IMR-90 (cell line): ENCODE data around the gene PKHD1. TPM values are rescaled to one million over a fixed set of nuclear protein-coding genes. Genes with fewer than 3 reads are reported as not detected.

Source experiments
- ATAC-seq: fragments of 200-7000 bp; cut with Tn5 transposase; 2 replicates; pipeline ENCODE4 v1.9.1; 2020; ENCODE audit warnings: low read depth, mild to moderate bottlenecking, moderate library complexity
- BruUV-seq: library from RNA; stranded (reverse); fragments of 400-500 nt; replicated peaks from 2 replicates; lab custom pipeline; 2021; lab: Mats Ljungman, UMichigan
- CTCF ChIA-PET: fragments of 300-600 bp; formaldehyde crosslinking; extraction: SDS; loops from one replicate; lab custom pipeline; 2021; ENCODE audit warnings: antibody characterized with exemption; lab: Yijun Ruan, JAX
- POLR2A ChIA-PET: fragments of 300-600 bp; sonication (Branson Sonifier 250); formaldehyde crosslinking; loops from one replicate; lab custom pipeline; 2022; ENCODE audit warnings: antibody characterized with exemption; ENCODE audit not compliant: unreplicated experiment; lab: Charles Lee
- DNase-seq: peaks from one replicate; pipeline ENCODE4 v3.0.0; 2013
- H2AFZ ChIP-seq: replicated peaks from 2 replicates; pipeline ENCODE3; 2013; ENCODE audit warnings: low read length, mild to moderate bottlenecking; ENCODE audit not compliant: poor library complexity
- H2AK5ac ChIP-seq: 2 replicates; pipeline ENCODE4 v1.6.1; 2013; ENCODE audit warnings: low read depth, low read length, inconsistent platforms
- H2AK9ac ChIP-seq: replicated peaks from 2 replicates; pipeline ENCODE3; 2013; ENCODE audit warnings: mild to moderate bottlenecking, low read depth, low read length, moderate library complexity; ENCODE audit not compliant: poor library complexity
- H2BK120ac ChIP-seq: 2 replicates; pipeline ENCODE4 v1.6.1; 2013; ENCODE audit warnings: low read depth, low read length, inconsistent platforms
- H2BK15ac ChIP-seq: 3 replicates; pipeline ENCODE4 v1.6.1; 2013; ENCODE audit warnings: low read depth, low read length, inconsistent platforms
- H2BK20ac ChIP-seq: 2 replicates; pipeline ENCODE4 v1.6.1; 2013; ENCODE audit warnings: low read depth, mild to moderate bottlenecking, inconsistent platforms, low read length, moderate library complexity
- H2BK5ac ChIP-seq: 2 replicates; pipeline ENCODE4 v1.6.1; 2013; ENCODE audit warnings: mild to moderate bottlenecking, low read depth, low read length, inconsistent platforms; ENCODE audit not compliant: poor library complexity, severe bottlenecking
- H3K14ac ChIP-seq: replicated peaks from 2 replicates; pipeline ENCODE4 v1.6.1; 2013; ENCODE audit warnings: low read depth, low read length, inconsistent platforms
- H3K18ac ChIP-seq: 2 replicates; pipeline ENCODE4 v1.6.1; 2013; ENCODE audit warnings: low read depth, low read length, control low read depth
- H3K23ac ChIP-seq: 2 replicates; pipeline ENCODE4 v1.6.1; 2013; ENCODE audit warnings: low read depth, low read length, inconsistent platforms
- H3K27ac ChIP-seq: 2 replicates; pipeline ENCODE4 v1.5.1; 2013; ENCODE audit warnings: mild to moderate bottlenecking, control low read depth, low read length; ENCODE audit not compliant: insufficient read depth
- H3K27me3 ChIP-seq: 2 replicates; pipeline ENCODE4 v1.6.1; 2013; ENCODE audit warnings: low read length; ENCODE audit not compliant: control insufficient read depth, insufficient read depth
- H3K36me3 ChIP-seq: 2 replicates; pipeline ENCODE4 v1.6.1; 2013; ENCODE audit warnings: low read length, mixed read lengths; ENCODE audit not compliant: control insufficient read depth, insufficient read depth
- H3K4ac ChIP-seq: 2 replicates; pipeline ENCODE4 v1.6.1; 2013; ENCODE audit warnings: low read depth, low read length, inconsistent platforms
- H3K4me1 ChIP-seq: 2 replicates; pipeline ENCODE4 v1.6.1; 2013; ENCODE audit warnings: low read length, mixed read lengths; ENCODE audit not compliant: control insufficient read depth, insufficient read depth
- H3K4me2 ChIP-seq: 2 replicates; pipeline ENCODE4 v1.6.1; 2013; ENCODE audit warnings: low read depth, mild to moderate bottlenecking, control low read depth, low read length, moderate library complexity
- H3K4me3 ChIP-seq: 2 replicates; pipeline ENCODE4 v1.5.1; 2013; ENCODE audit warnings: low read depth, mild to moderate bottlenecking, control low read depth, low read length, moderate library complexity; ENCODE audit not compliant: insufficient read depth
- H3K56ac ChIP-seq: 2 replicates; pipeline ENCODE4 v1.6.1; 2013; ENCODE audit warnings: low read length, inconsistent platforms; ENCODE audit not compliant: insufficient read depth; ENCODE audit errors: extremely low read depth
- H3K79me1 ChIP-seq, 2 experiments: 2 replicates each; pipeline ENCODE4 v1.6.1; 2013; ENCODE audit warnings: low read length in 2 of 2, inconsistent platforms in 1 of 2, low read depth in 1 of 2
- H3K9ac ChIP-seq: 2 replicates; pipeline ENCODE4 v1.6.1; 2013; ENCODE audit warnings: low read depth, low read length, control low read depth
- H3K9me1 ChIP-seq: 2 replicates; pipeline ENCODE4 v1.6.1; 2013; ENCODE audit warnings: low read length, inconsistent platforms; ENCODE audit not compliant: insufficient read depth
- H3K9me3 ChIP-seq: 2 replicates; pipeline ENCODE4 v1.6.1; 2013; ENCODE audit warnings: low read length; ENCODE audit not compliant: control insufficient read depth, insufficient read depth
- H4K20me1 ChIP-seq: 2 replicates; pipeline ENCODE4 v1.6.1; 2013; ENCODE audit warnings: low read length, inconsistent platforms; ENCODE audit not compliant: insufficient read depth
- H4K5ac ChIP-seq: 2 replicates; pipeline ENCODE4 v1.6.1; 2013; ENCODE audit warnings: mild to moderate bottlenecking, low read depth, low read length, control low read depth
- H4K8ac ChIP-seq, 2 experiments: 2 replicates each; pipeline ENCODE4 v1.6.1; 2013; ENCODE audit warnings: low read depth in 2 of 2, low read length in 2 of 2, control low read depth in 1 of 2, inconsistent platforms in 1 of 2
- H4K91ac ChIP-seq: 2 replicates; pipeline ENCODE4 v1.6.1; 2013; ENCODE audit warnings: low read depth, low read length, inconsistent platforms; ENCODE audit not compliant: insufficient read depth
- BHLHE40 ChIP-seq: fragments of 150-350 bp; IDR thresholded peaks from 2 replicates; pipeline ENCODE4 v1.6.1; 2016; ENCODE audit warnings: mild to moderate bottlenecking, low read depth, low read length
- CEBPB ChIP-seq: IDR thresholded peaks from 2 replicates; pipeline ENCODE4 v1.6.1; 2012; ENCODE audit warnings: low read depth, low read length, improper control_type of control experiment
- CHD1 ChIP-seq: IDR thresholded peaks from 2 replicates; pipeline ENCODE4 v1.6.1; 2012; ENCODE audit warnings: low read depth, low read length, improper control_type of control experiment
- CTCF ChIP-seq: conservative IDR thresholded peaks from 2 replicates; pipeline ENCODE4 v1.5.1; 2012; ENCODE audit warnings: mild to moderate bottlenecking, low read depth, low read length, improper control_type of control experiment
- ELK1 ChIP-seq: fragments of 150-350 bp; IDR thresholded peaks from 2 replicates; pipeline ENCODE4 v1.6.1; 2016; ENCODE audit warnings: low read depth, mild to moderate bottlenecking, low read length, moderate library complexity, borderline replicate concordance
- FOS ChIP-seq: fragments of 150-350 bp; IDR thresholded peaks from 2 replicates; pipeline ENCODE4 v1.6.1; 2016; ENCODE audit warnings: low read depth, low read length
- MAFK ChIP-seq: IDR thresholded peaks from 2 replicates; pipeline ENCODE4 v1.6.1; 2012; ENCODE audit warnings: low read depth, low read length, improper control_type of control experiment
- MAZ ChIP-seq: IDR thresholded peaks from 2 replicates; pipeline ENCODE4 v1.6.1; 2012; ENCODE audit warnings: low read depth, mild to moderate bottlenecking, low read length, improper control_type of control experiment, moderate library complexity, borderline replicate concordance
- MXI1 ChIP-seq: IDR thresholded peaks from 2 replicates; pipeline ENCODE4 v1.6.1; 2012; ENCODE audit warnings: low read depth, mild to moderate bottlenecking, low read length, moderate library complexity, borderline replicate concordance
- NFE2L2 ChIP-seq: fragments of 150-350 bp; IDR thresholded peaks from 2 replicates; pipeline ENCODE4 v1.6.1; 2016; ENCODE audit warnings: low read depth, mild to moderate bottlenecking, low read length
- POLR2A ChIP-seq: IDR thresholded peaks from 2 replicates; pipeline ENCODE4 v1.6.1; 2012; ENCODE audit warnings: mild to moderate bottlenecking, low read depth, low read length
- RAD21 ChIP-seq: IDR thresholded peaks from 2 replicates; pipeline ENCODE4 v1.6.1; 2012; ENCODE audit warnings: low read length, improper control_type of control experiment
- RCOR1 ChIP-seq: IDR thresholded peaks from 2 replicates; pipeline ENCODE4 v1.6.1; 2012; ENCODE audit warnings: mild to moderate bottlenecking, low read length, improper control_type of control experiment; ENCODE audit not compliant: insufficient replicate concordance
- RFX5 ChIP-seq: IDR thresholded peaks from 2 replicates; pipeline ENCODE4 v1.8.0; 2012; ENCODE audit warnings: low read depth, mild to moderate bottlenecking, low read length, moderate library complexity
- USF2 ChIP-seq: fragments of 150-350 bp; IDR thresholded peaks from 2 replicates; pipeline ENCODE4 v1.6.1; 2017; ENCODE audit warnings: mild to moderate bottlenecking, antibody characterized with exemption, low read length, low read depth
- WGBS, 2 experiments: methylation state at CpG; one replicate each; pipeline versions ENCODE4 v1.1.5 to v1.1.7; 2013; ENCODE audit warnings: missing lambda C conversion rate in 2 of 2; ENCODE audit not compliant: insufficient read length in 1 of 2; ENCODE audit errors: extremely low coverage in 2 of 2; 5-methylcytosine and 5-hydroxymethylcytosine counted together
- dilution Hi-C: fragments of 300-500 bp; cut with HindIII; formaldehyde crosslinking; loops from one replicate; pipeline ENCODE4 v1.14.3; 2018; ENCODE audit warnings: low sequenced_read_pairs; ENCODE audit not compliant: unreplicated experiment
- in situ Hi-C: fragments of 300-500 bp; cut with MboI; formaldehyde crosslinking; loops from 3 replicates; pipeline ENCODE4 v1.14.3; 2019; ENCODE audit warnings: low sequenced_read_pairs, inconsistent platforms, mixed read lengths
- intact Hi-C: fragments of 100-400 bp; cut with micrococcal nuclease; formaldehyde crosslinking; loops from 2 replicates; pipeline ENCODE4 v1.10.0; 2022
- polyA plus RNA-seq, 3 experiments: library from polyadenylated mRNA; depleted of rRNA; stranded (reverse); fragments of >200 nt; gene quantifications; 2 replicates each; pipeline ENCODE4 v1.2.3, GENCODE V29; 2012; ENCODE audit warnings: low replicate concordance in 1 of 3
- total RNA-seq: library from RNA; depleted of rRNA; stranded (reverse); fragments of >200 nt; gene quantifications from 2 replicates; pipeline ENCODE4 v1.2.3, GENCODE V29; 2012

PKHD1 gene
- total and polyA plus RNA-seq, 2 of the 4 experiments (the other 2 are of a cell fraction): not detected

GRCh38 chr6:52059821-52060220 is 27.6 kb downstream of the PKHD1 start:
- Histone ChIP-seq H3K14ac (no peak overlapping the region), H3K9me3 (no peaks in the 10 kb centered on the region), H3K36me3 (no peaks in the 10 kb centered on the region), H4K91ac (no peak overlapping the region), H3K9ac (no peak overlapping the region), H3K4me1 (no peaks in the 10 kb centered on the region), H3K4me3 (no peak overlapping the region), H3K27ac (no peak overlapping the region), H2BK5ac (no peak overlapping the region), H3K56ac (no peak overlapping the region), H2BK120ac (no peak overlapping the region), H3K18ac (no peak overlapping the region), H4K8ac (no peak overlapping the region), H2BK15ac (no peak overlapping the region), H2BK20ac (no peak overlapping the region), H4K20me1 (no peaks in the 10 kb centered on the region), H4K5ac (no peak overlapping the region), H2AFZ (no peak overlapping the region), H3K23ac (no peak overlapping the region), H3K4me2 (no peak overlapping the region), H3K4ac (no peak overlapping the region), H3K27me3 (no peaks in the 10 kb centered on the region), H3K9me1 (no peaks in the 10 kb centered on the region), H2AK5ac (no peak overlapping the region), H2AK9ac (no peak overlapping the region), H3K79me1 (no peaks in the 10 kb centered on the region)
- in situ Hi-C loops (no loop called here), dilution Hi-C loops (no loop called here), intact Hi-C loops (no loop called here)
- DNase-seq: no peak
- TF ChIP-seq NFE2L2 (no peak), MXI1 (no peak), CTCF (no peak), FOS (no peak), RFX5 (no peak), MAZ (no peak), CHD1 (no peak), RCOR1 (no peak), MAFK (no peak), CEBPB (no peak), POLR2A (no peak), BHLHE40 (no peak), ELK1 (no peak), RAD21 (no peak), USF2 (no peak)
- ATAC-seq: no peak
- WGBS, 2 experiments: no CpG with 5 or more reads among the region's 1 CpG
- ChIA-PET CTCF (interaction anchor here (2.0 kb wide), 1 partner anchor 10 kb away, joined by 7 read pairs; no protein-coding TSS in a partner anchor), POLR2A (no interaction called here)
- BruUV-seq: no TSS peak
